Ovary (tissue), 9 donors: ENCODE measurements around the gene CDC25A. TPM values are rescaled to one million over a fixed set of nuclear protein-coding genes. Genes with fewer than 3 reads are reported as not detected.
A peak's percentile ranks its signal among the peaks of the same experiment; 100 is the strongest.

Experiments used
- DNase-seq, 5 donors: peaks; one replicate each; pipeline ENCODE4 v3.0.0-alpha.2; 2019 to 2020
- H3K27ac ChIP-seq, 2 donors: fragments of 200-600 bp; one replicate each; pipeline versions ENCODE4 v1.5.1 to v1.8.0; 2019 to 2022
- H3K27me3 ChIP-seq: fragments of 200-600 bp; one replicate; pipeline ENCODE4 v1.8.0; 2022
- H3K36me3 ChIP-seq: fragments of 200-600 bp; sonication (generic); one replicate; pipeline ENCODE4 v1.5.1; 2019
- H3K4me1 ChIP-seq: one replicate; pipeline ENCODE4 v1.8.1; 2013; ENCODE audit warnings: mild to moderate bottlenecking, moderate library complexity; ENCODE audit not compliant: insufficient read depth
- H3K4me3 ChIP-seq: fragments of 200-600 bp; sonication (generic); one replicate; pipeline ENCODE4 v1.5.1; 2017
- H3K9me3 ChIP-seq, 2 donors: fragments of 200-600 bp in 1 of 2; sonication (generic) in 1 of 2; one replicate each; pipeline versions ENCODE4 v1.5.1 to v1.8.1; 2013 to 2019; ENCODE audit warnings: mild to moderate bottlenecking in 1 of 2, moderate library complexity in 1 of 2
- CTCF ChIP-seq, 3 donors: fragments of 450-650 bp in 2 of 3; fragments of 200-600 bp in 1 of 3; IDR thresholded peaks; one replicate each; pipeline versions ENCODE4 v1.5.1 to v1.8.0; 2016 to 2022; ENCODE audit warnings: antibody characterized with exemption in 3 of 3, mild to moderate bottlenecking in 1 of 3
- EP300 ChIP-seq: sonication (generic); formaldehyde crosslinking; IDR thresholded peaks from one replicate; pipeline ENCODE4 v1.6.1; 2017; ENCODE audit warnings: antibody characterized with exemption
- POLR2A ChIP-seq: fragments of 450-650 bp; IDR thresholded peaks from one replicate; pipeline ENCODE4 v1.6.1; 2017; ENCODE audit warnings: antibody characterized with exemption, mild to moderate bottlenecking, moderate library complexity
- WGBS, 3 donors: extraction: QIAGEN DNeasy Blood & Tissue Kit in 1 of 3; methylation state at CpG; one replicate each; pipeline versions ENCODE4 v1.1.5 to v1.1.7; 2013 to 2017; 5-methylcytosine and 5-hydroxymethylcytosine counted together
- intact Hi-C, 4 donors: fragments of 100-400 bp; cut with DNase I; formaldehyde crosslinking; loops; one replicate each; pipeline versions ENCODE4 v1.11.0 to v1.15.1; 2022 to 2023
- polyA plus RNA-seq, 2 donors: library from polyadenylated mRNA; stranded (reverse); fragments of 200-250 nt in 1 of 2; fragments of 350-450 nt in 1 of 2; fragmentation: Illumina TruSeq in 1 of 2; extraction: RNeasy Lipid Tissue Mini Kit (QIAGEN cat#74804) in 1 of 2; gene quantifications; one replicate each; pipeline ENCODE4 v1.2.3, GENCODE V29; 2013 to 2014
- total RNA-seq, 7 donors: library from RNA; depleted of rRNA in 2 of 7; stranded (reverse); fragments of >200 nt in 2 of 7; fragmentation: NEBNext Ultra II Directional in 3 of 7; extraction: Animal tissue kit (Norgen Biotek cat#: 25700) in 3 of 7; gene quantifications; one replicate each; pipeline versions ENCODE4 v1.1.0 to v1.2.4, GENCODE V29; 2016 to 2023
- donor health status: DM: no; HTN: no; CAD: no; lungs with moderate emphysema.
- donor health status: DM: no; HTN: no; CAD: no.
- donor health status: Bipolar disorder and iron deficiency.
- donor health status: DM: yes; HTN: yes; CAD: no.
- donor health status: DM: no; HTN: no; CAD: no.
- donor health status: DM: yes; HTN: yes; CAD: no.

The CDC25A gene
- total and polyA plus RNA-seq, 9 donors, result 1.1 to 4.4 (median 3.2) TPM

- DNase-seq, result peak; percentile 74 to 84 (median 79)
- TF ChIP-seq EP300, result no peak
- no peak for TF ChIP-seq POLR2A
- no peak for TF ChIP-seq CTCF (IDR thresholded peaks at IDR 0.05)
- no peaks in the 10 kb centered on the region for H3K27me3 ChIP-seq
- intact Hi-C loops, result no loop called here
- peaks cover 9% of the 10 kb centered on the region for H3K4me1 ChIP-seq
- no peaks in the 10 kb centered on the region for H3K9me3 ChIP-seq
- H3K27ac ChIP-seq, result peak overlapping the region in 1 of 2 donors; percentile 76
- WGBS, 3 donors, result 1 to 8% (median 7%) methylated on average over 7 to 8 of the region's 8 CpGs
- no peak overlapping the region for H3K4me3 ChIP-seq
- no peaks in the 10 kb centered on the region for H3K36me3 ChIP-seq
Measured at GRCh38 chr3:48130321-48130904, 57.8 kb downstream of the CDC25A start.

GRCh38 chr3:48129921-48130320, 58.3 kb downstream of the CDC25A start:
- Histone ChIP-seq H3K9me3 (no peaks in the 10 kb centered on the region), H3K4me3 (no peak overlapping the region), H3K27me3 (no peaks in the 10 kb centered on the region), H3K27ac (peak overlapping the region in 1 of 2 donors; percentile 76), H3K36me3 (no peaks in the 10 kb centered on the region), H3K4me1 (peaks cover 12% of the 10 kb centered on the region)
- DNase-seq, result no peak
- 23 to 31% (median 23%) methylated on average over 2 of the region's 2 CpGs for WGBS, 3 donors
- intact Hi-C loops, result loop anchor here in 1 of 4 donors (10.0 kb wide), 1 partner anchor 115 kb away; the partner anchor contains the start of gene MAP4
- TF ChIP-seq EP300 (no peak), POLR2A (no peak), CTCF (IDR thresholded peaks at IDR 0.05) (no peak)

- Histone ChIP-seq H3K4me3 (no peak overlapping the region), H3K9me3 (no peaks in the 10 kb centered on the region), H3K4me1 (peaks cover 12% of the 10 kb centered on the region), H3K36me3 (no peaks in the 10 kb centered on the region), H3K27ac (no peak overlapping the region), H3K27me3 (no peaks in the 10 kb centered on the region)
- intact Hi-C loops, result loop anchor here in 1 of 4 donors (10.0 kb wide), 1 partner anchor 114 kb away; the partner anchor contains the start of gene MAP4
- DNase-seq, result no peak
- no peak for TF ChIP-seq EP300
- no peak for TF ChIP-seq POLR2A
- no peak for TF ChIP-seq CTCF (IDR thresholded peaks at IDR 0.05)
- WGBS, 3 donors, result 86 to 100% (median 97%) methylated on average over 1 of the region's 1 CpG
Measured at GRCh38 chr3:48128774-48129173, 59.4 kb downstream of the CDC25A start.

- intact Hi-C loops, result loop anchor here in 1 of 4 donors (10.0 kb wide), 1 partner anchor 111 kb away; the partner anchor contains the start of gene MAP4
- Histone ChIP-seq H3K27me3 (no peaks in the 10 kb centered on the region), H3K27ac (no peak overlapping the region), H3K4me3 (no peak overlapping the region), H3K36me3 (no peaks in the 10 kb centered on the region), H3K4me1 (peaks cover 12% of the 10 kb centered on the region), H3K9me3 (no peaks in the 10 kb centered on the region)
- 96 to 98% (median 97%) methylated on average over 9 of the region's 9 CpGs for WGBS, 3 donors
- no peak for TF ChIP-seq POLR2A
- no peak for TF ChIP-seq EP300
- TF ChIP-seq CTCF (IDR thresholded peaks at IDR 0.05), result no peak
- no peak for DNase-seq
Measured at GRCh38 chr3:48125886-48126622, 62.2 kb downstream of the CDC25A start.
